Activated T-cell treated with anti-CD3 and anti-CD28 coated beads, Interleukin-2, amount 50 U/mL, for 4 hours (primary cell): ENCODE measurements around the gene NDUFAF2. TPM values are rescaled to one million over a fixed set of nuclear protein-coding genes. Genes with fewer than 3 reads are reported as not detected.
A peak's percentile ranks its signal among the peaks of the same experiment; 100 is the strongest.
"Not testable (repeated sequence)": the region's sequence is repeated elsewhere in the genome, so short reads cannot be mapped to it uniquely, and the experiment has no call there.

Source experiments
- ATAC-seq, 2 donors: fragments of 200-7000 bp; cut with Tn5 transposase; one replicate each; pipeline ENCODE4 v1.10.0; 2021
- DNase-seq: peaks from one replicate; pipeline ENCODE4 v3.0.0-alpha.2; 2020
- H3K27me3 Mint-ChIP-seq: one replicate; pipeline ENCODE4 v1.8.0; 2021; ENCODE audit warnings: low read depth, mixed read lengths
- H3K36me3 Mint-ChIP-seq: one replicate; pipeline ENCODE4 v1.8.0; 2022; ENCODE audit warnings: mixed read lengths; ENCODE audit not compliant: insufficient read depth
- H3K4me1 Mint-ChIP-seq: one replicate; pipeline ENCODE4 v1.8.0; 2021; ENCODE audit warnings: low read depth, mixed read lengths
- H3K4me3 Mint-ChIP-seq: one replicate; pipeline ENCODE4 v1.8.0; 2021; ENCODE audit warnings: mild to moderate bottlenecking, moderate library complexity, mixed read lengths
- H3K9me3 Mint-ChIP-seq: one replicate; pipeline ENCODE4 v1.8.0; 2021; ENCODE audit warnings: mixed read lengths
- total RNA-seq, 3 donors: library from RNA; stranded (reverse); gene quantifications; one replicate each; pipeline ENCODE4 v1.2.1, GENCODE V29; 2021

Gene NDUFAF2
- total RNA-seq, 3 donors from 2014 or later, result 43.7 to 47.8 (median 45.0) TPM

GRCh38 chr5:60961685-60962084 lies 16.7 kb downstream of the NDUFAF2 start:
- Mint-ChIP-seq H3K36me3 (peaks cover 12% of the 10 kb centered on the region), H3K9me3 (peaks cover 14% of the 10 kb centered on the region), H3K27me3 (no peaks in the 10 kb centered on the region), H3K4me1 (peaks cover 9% of the 10 kb centered on the region), H3K4me3 (no peak overlapping the region)
- DNase-seq (no peak), ATAC-seq (no peak)

GRCh38 chr5:60972231-60972630 lies 27.2 kb downstream of the NDUFAF2 start:
- Mint-ChIP-seq H3K27me3 (no peaks in the 10 kb centered on the region), H3K9me3 (peaks cover 18% of the 10 kb centered on the region), H3K4me1 (peaks cover 22% of the 10 kb centered on the region), H3K4me3 (no peak overlapping the region), H3K36me3 (peaks cover 18% of the 10 kb centered on the region)
- peak; percentile 99 for ATAC-seq
- peak; percentile 20 for DNase-seq

- H3K4me3 Mint-ChIP-seq, result no peak overlapping the region
- H3K9me3 Mint-ChIP-seq, result peaks cover 22% of the 10 kb centered on the region
- ATAC-seq, result no peak
- H3K4me1 Mint-ChIP-seq, result peaks cover 9% of the 10 kb centered on the region
- H3K27me3 Mint-ChIP-seq, result no peaks in the 10 kb centered on the region
- H3K36me3 Mint-ChIP-seq, result peaks cover 35% of the 10 kb centered on the region
- DNase-seq, result no peak
Observed at GRCh38 chr5:60977956-60978737, 33.1 kb downstream of the NDUFAF2 start.

- peaks cover 35% of the 10 kb centered on the region for H3K36me3 Mint-ChIP-seq
- no peak for ATAC-seq
Observed at GRCh38 chr5:60978968-60979367, 34.0 kb downstream of the NDUFAF2 start.

GRCh38 chr5:60980511-60980910 lies 35.5 kb downstream of the NDUFAF2 start:
- peaks cover 2% of the 10 kb centered on the region for H3K4me1 Mint-ChIP-seq
- DNase-seq (no peak), ATAC-seq (no peak)
- no peak overlapping the region for H3K4me3 Mint-ChIP-seq
- peaks cover 30% of the 10 kb centered on the region for H3K9me3 Mint-ChIP-seq
- H3K36me3 Mint-ChIP-seq, result peaks cover 37% of the 10 kb centered on the region
- no peaks in the 10 kb centered on the region for H3K27me3 Mint-ChIP-seq

More at GRCh38 chr5:60978968-60979367, 34.0 kb downstream of the NDUFAF2 start:
- Mint-ChIP-seq H3K9me3 (peaks cover 22% of the 10 kb centered on the region), H3K4me3 (no peak overlapping the region), H3K27me3 (no peaks in the 10 kb centered on the region), H3K4me1 (peaks cover 3% of the 10 kb centered on the region)
- no peak for DNase-seq

- Mint-ChIP-seq H3K9me3 (peaks cover 44% of the 10 kb centered on the region), H3K36me3 (peaks cover 44% of the 10 kb centered on the region)
- not testable (repeated sequence) for ATAC-seq, DNase-seq, H3K27me3 Mint-ChIP-seq, H3K4me1 Mint-ChIP-seq, H3K4me3 Mint-ChIP-seq
Observed at GRCh38 chr5:60982127-60982526, 37.1 kb downstream of the NDUFAF2 start.

- H3K9me3 Mint-ChIP-seq, result peaks cover 49% of the 10 kb centered on the region
Observed at GRCh38 chr5:60989790-60990189, 44.8 kb downstream of the NDUFAF2 start.

GRCh38 chr5:60992871-60993270 lies 47.9 kb downstream of the NDUFAF2 start:
- Mint-ChIP-seq H3K27me3 (no peaks in the 10 kb centered on the region), H3K4me3 (no peak overlapping the region), H3K4me1 (peaks cover 10% of the 10 kb centered on the region), H3K36me3 (peaks cover 22% of the 10 kb centered on the region), H3K9me3 (peaks cover 24% of the 10 kb centered on the region)
- ATAC-seq (no peak), DNase-seq (no peak)

More at GRCh38 chr5:60989790-60990189, 44.8 kb downstream of the NDUFAF2 start:
- H3K27me3 Mint-ChIP-seq, result no peaks in the 10 kb centered on the region
- H3K36me3 Mint-ChIP-seq, result peaks cover 35% of the 10 kb centered on the region
- no peak for ATAC-seq
- H3K4me3 Mint-ChIP-seq, result no peak overlapping the region
- no peak for DNase-seq
- peaks cover 2% of the 10 kb centered on the region for H3K4me1 Mint-ChIP-seq

- no peak for ATAC-seq
- peaks cover 19% of the 10 kb centered on the region for H3K36me3 Mint-ChIP-seq
- no peak for DNase-seq
Observed at GRCh38 chr5:60993425-60993824, 48.4 kb downstream of the NDUFAF2 start.

GRCh38 chr5:60993875-60994571 lies 49.0 kb downstream of the NDUFAF2 start:
- Mint-ChIP-seq H3K36me3 (peaks cover 19% of the 10 kb centered on the region), H3K4me3 (no peak overlapping the region), H3K4me1 (peaks cover 10% of the 10 kb centered on the region), H3K9me3 (peaks cover 18% of the 10 kb centered on the region), H3K27me3 (no peaks in the 10 kb centered on the region)
- no peak for ATAC-seq
- no peak for DNase-seq

More at GRCh38 chr5:60993425-60993824, 48.4 kb downstream of the NDUFAF2 start:
- Mint-ChIP-seq H3K4me1 (peaks cover 10% of the 10 kb centered on the region), H3K9me3 (peaks cover 21% of the 10 kb centered on the region), H3K27me3 (no peaks in the 10 kb centered on the region), H3K4me3 (no peak overlapping the region)

GRCh38 chr5:60996368-60996767 lies 51.4 kb downstream of the NDUFAF2 start:
- Mint-ChIP-seq H3K27me3 (no peaks in the 10 kb centered on the region), H3K4me1 (peaks cover 10% of the 10 kb centered on the region), H3K9me3 (peaks cover 8% of the 10 kb centered on the region), H3K36me3 (peaks cover 17% of the 10 kb centered on the region), H3K4me3 (no peak overlapping the region)
- ATAC-seq, result no peak
- DNase-seq, result no peak

- ATAC-seq (no peak), DNase-seq (no peak)
- peaks cover 10% of the 10 kb centered on the region for H3K4me1 Mint-ChIP-seq
- no peaks in the 10 kb centered on the region for H3K9me3 Mint-ChIP-seq
- peaks cover 8% of the 10 kb centered on the region for H3K36me3 Mint-ChIP-seq
- H3K27me3 Mint-ChIP-seq, result no peaks in the 10 kb centered on the region
- no peak overlapping the region for H3K4me3 Mint-ChIP-seq
Observed at GRCh38 chr5:60997721-60998120, 52.7 kb downstream of the NDUFAF2 start.

- Mint-ChIP-seq H3K27me3 (no peaks in the 10 kb centered on the region), H3K36me3 (peaks cover 4% of the 10 kb centered on the region), H3K4me1 (peaks cover 7% of the 10 kb centered on the region), H3K9me3 (no peaks in the 10 kb centered on the region), H3K4me3 (no peak overlapping the region)
- DNase-seq (no peak), ATAC-seq (no peak)
Observed at GRCh38 chr5:61000887-61001286, 55.9 kb downstream of the NDUFAF2 start.

GRCh38 chr5:61001647-61002046 lies 56.6 kb downstream of the NDUFAF2 start:
- Mint-ChIP-seq H3K4me3 (no peak overlapping the region), H3K27me3 (no peaks in the 10 kb centered on the region), H3K9me3 (no peaks in the 10 kb centered on the region), H3K36me3 (peaks cover 4% of the 10 kb centered on the region), H3K4me1 (peaks cover 7% of the 10 kb centered on the region)
- DNase-seq (no peak), ATAC-seq (no peak)
